ENCODE data around the gene VPS13D.

The VPS13D gene

DNA sequence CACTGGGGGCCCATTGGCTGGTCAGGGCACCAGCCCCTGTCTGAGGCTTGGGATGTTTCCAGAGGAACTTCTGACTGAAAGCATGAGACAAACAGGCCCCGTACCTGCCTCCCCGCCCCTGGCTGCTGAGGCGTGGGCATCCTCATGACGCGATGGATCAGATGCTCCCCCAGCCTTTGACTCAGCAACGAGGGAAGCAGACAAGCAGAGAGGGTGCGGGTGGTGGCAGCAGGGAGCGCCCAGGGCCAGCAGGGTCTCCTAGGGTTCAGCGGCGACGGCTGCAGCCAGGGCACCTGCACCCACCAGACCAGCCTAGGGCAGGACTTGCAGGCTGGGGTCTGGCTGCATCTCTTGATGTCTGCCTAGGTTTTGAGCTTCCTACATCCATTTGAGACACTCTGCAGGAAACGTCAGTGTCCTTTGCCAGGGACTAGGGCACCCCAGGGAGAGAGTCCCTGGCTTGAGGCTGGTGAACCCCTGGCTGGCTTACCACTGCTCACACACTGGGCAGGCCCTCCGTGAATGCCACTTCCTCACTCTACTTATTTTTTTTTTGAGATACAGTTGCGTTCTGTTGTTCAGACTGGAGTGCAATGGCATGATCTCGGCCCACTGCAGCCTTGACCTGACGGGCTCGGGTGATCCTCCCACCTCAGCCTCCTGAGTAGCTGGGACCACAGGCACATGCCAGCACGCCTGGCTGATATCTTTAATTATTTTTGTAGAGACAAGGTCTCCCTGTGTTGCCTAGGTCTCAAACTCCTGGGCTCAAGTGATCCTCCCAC lies 324.9 kb downstream of the VPS13D start:
- no peak for DNase-seq (ENCODE audit: low spot score)
- TF ChIP-seq, protein P1, sequence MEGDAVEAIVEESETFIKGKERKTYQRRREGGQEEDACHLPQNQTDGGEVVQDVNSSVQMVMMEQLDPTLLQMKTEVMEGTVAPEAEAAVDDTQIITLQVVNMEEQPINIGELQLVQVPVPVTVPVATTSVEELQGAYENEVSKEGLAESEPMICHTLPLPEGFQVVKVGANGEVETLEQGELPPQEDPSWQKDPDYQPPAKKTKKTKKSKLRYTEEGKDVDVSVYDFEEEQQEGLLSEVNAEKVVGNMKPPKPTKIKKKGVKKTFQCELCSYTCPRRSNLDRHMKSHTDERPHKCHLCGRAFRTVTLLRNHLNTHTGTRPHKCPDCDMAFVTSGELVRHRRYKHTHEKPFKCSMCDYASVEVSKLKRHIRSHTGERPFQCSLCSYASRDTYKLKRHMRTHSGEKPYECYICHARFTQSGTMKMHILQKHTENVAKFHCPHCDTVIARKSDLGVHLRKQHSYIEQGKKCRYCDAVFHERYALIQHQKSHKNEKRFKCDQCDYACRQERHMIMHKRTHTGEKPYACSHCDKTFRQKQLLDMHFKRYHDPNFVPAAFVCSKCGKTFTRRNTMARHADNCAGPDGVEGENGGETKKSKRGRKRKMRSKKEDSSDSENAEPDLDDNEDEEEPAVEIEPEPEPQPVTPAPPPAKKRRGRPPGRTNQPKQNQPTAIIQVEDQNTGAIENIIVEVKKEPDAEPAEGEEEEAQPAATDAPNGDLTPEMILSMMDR (IDR thresholded peaks at IDR 0.05; ENCODE audit: borderline replicate concordance, control extremely low read depth, extremely low read depth, insufficient read depth, missing control alignments) = no peak
- in situ Hi-C loops (cut with MboI; ENCODE audit: low sequenced_read_pairs, unreplicated experiment) = no loop called here

GRCh38 chr1:12555411-12556367 lies 325.9 kb downstream of the VPS13D start:
- TF ChIP-seq, protein P1 (IDR thresholded peaks at IDR 0.05; ENCODE audit: borderline replicate concordance, control extremely low read depth, extremely low read depth, insufficient read depth, missing control alignments) = no peak
- DNase-seq (ENCODE audit: low spot score) = no peak
- in situ Hi-C loops (cut with MboI; ENCODE audit: low sequenced_read_pairs, unreplicated experiment) = no loop called here

GRCh38 chr1:12556368-12556930 lies 326.6 kb downstream of the VPS13D start:
- in situ Hi-C loops (cut with MboI; ENCODE audit: low sequenced_read_pairs, unreplicated experiment) = no loop called here
- no peak for DNase-seq (ENCODE audit: low spot score)
- TF ChIP-seq, protein P1 (IDR thresholded peaks at IDR 0.05; ENCODE audit: borderline replicate concordance, control extremely low read depth, extremely low read depth, insufficient read depth, missing control alignments) = no peak

DNA sequence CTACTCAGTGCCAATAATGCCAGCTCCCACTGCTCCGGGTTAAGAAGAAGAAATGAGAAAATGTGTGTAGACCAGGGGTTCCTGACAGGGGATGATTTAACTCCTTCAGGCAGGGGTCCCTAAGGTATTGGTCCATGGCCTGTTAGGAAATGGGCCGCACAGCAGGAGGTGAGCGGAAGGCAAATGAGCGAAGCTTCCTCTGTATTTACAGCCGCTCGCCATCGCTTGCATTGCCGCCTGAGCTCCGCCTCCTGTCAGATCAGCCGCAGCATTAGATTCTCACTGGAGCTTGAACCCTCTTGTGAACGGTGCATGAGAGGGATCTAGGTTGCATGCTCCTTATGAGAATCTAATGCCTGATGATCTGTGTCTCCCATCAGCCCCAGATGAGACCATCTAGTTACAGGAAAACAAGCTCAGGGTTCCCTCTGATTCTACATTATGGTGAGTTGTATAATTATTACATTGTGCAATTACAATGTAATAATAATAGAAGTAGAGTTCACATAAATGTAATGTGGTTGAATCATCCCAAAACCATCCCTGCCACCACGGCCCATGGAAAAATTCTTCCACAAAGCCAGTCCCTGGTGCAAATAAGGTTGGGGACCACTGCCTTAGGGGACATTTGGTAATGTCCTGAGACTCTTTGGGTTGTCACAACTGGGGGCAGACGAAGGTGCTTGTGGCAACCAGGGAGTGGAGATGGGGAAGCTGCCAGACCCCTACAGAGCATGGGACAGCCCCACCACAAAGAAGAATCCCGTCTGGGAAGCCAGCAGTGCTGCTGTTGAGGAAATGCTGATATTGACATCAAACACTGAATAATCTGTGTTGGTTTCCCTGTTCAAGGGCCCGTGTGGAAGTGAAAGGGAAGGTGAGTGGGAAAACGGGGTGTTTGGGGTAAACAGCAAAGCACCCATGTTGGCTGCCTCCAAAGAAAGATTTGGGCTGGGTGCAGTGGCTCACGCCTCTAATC lies 327.4 kb downstream of the VPS13D start:
- DNase-seq (ENCODE audit: low spot score) = no peak
- TF ChIP-seq, protein P1 (IDR thresholded peaks at IDR 0.05; ENCODE audit: borderline replicate concordance, control extremely low read depth, extremely low read depth, insufficient read depth, missing control alignments) = no peak
- in situ Hi-C loops (cut with MboI; ENCODE audit: low sequenced_read_pairs, unreplicated experiment) = no loop called here

DNA sequence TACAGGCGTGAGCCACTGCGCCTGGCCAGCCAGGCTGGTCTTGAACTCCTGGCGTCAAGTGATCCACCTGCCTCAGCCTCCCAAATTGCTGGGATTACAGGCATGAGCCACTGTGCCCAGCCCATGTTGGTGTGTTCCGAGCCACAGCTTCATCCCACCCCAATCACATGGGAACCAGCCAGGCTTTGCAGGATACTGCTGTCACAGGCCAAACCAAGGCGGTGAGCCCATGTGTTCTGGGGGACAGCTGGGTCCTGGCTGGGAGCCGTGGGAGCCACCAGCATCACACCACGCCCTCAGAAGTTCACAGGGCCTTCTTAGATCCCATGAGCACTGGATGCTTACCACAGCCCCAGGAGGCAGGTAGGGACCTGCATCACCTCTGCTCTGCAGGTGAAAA lies 331.3 kb downstream of the VPS13D start:
- in situ Hi-C loops (cut with MboI; ENCODE audit: low sequenced_read_pairs, unreplicated experiment) = no loop called here
- TF ChIP-seq, protein P1 (IDR thresholded peaks at IDR 0.05; ENCODE audit: borderline replicate concordance, control extremely low read depth, extremely low read depth, insufficient read depth, missing control alignments) = no peak
- no peak for DNase-seq (ENCODE audit: low spot score)

All from GM13976 (cell line).